ENCODE data around the gene EPN1. TPM values are rescaled to one million over a fixed set of nuclear protein-coding genes. Genes with fewer than 3 reads are reported as not detected.

The EPN1 gene
- polyA plus RNA-seq, 1 of the 3 experiments (the other 2 are of a cell fraction) = 134 TPM

DNA sequence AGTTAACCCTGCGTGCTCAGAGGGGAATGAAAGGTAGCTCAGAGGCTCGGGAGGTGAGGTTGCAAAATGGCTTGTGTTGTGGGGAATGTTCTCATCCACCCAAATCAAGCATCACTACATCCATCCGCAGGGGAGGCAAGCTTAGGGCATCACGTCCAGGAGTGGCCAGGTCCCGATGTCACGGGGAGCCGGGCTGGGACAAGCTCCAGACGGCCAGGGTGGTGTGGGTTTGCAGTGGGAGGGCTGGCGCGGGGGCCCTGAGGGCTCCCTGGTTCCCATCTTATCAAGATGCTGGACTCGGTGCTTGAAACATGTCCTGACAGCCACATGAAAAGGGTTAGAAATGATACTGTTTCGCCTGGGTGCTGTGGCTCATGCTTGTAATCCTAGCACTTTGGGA lies 25.8 kb downstream of the EPN1 start (continued):
- TF ChIP-seq, protein P1, sequence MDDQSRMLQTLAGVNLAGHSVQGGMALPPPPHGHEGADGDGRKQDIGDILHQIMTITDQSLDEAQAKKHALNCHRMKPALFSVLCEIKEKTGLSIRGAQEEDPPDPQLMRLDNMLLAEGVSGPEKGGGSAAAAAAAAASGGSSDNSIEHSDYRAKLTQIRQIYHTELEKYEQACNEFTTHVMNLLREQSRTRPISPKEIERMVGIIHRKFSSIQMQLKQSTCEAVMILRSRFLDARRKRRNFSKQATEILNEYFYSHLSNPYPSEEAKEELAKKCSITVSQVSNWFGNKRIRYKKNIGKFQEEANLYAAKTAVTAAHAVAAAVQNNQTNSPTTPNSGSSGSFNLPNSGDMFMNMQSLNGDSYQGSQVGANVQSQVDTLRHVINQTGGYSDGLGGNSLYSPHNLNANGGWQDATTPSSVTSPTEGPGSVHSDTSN (IDR thresholded peaks at IDR 0.05) = no peak
- TF ChIP-seq USF2 (IDR thresholded peaks at IDR 0.05; ENCODE audit: borderline replicate concordance, low read depth, low read length) (no peak), CTCF (IDR thresholded peaks at IDR 0.05) (no peak), JUND (IDR thresholded peaks at IDR 0.05) (no peak), TEAD4 (IDR thresholded peaks at IDR 0.05; ENCODE audit: borderline replicate concordance, insufficient read depth) (no peak), MEF2A (IDR thresholded peaks at IDR 0.05; ENCODE audit: borderline replicate concordance, low read depth) (no peak), ZBTB33 (IDR thresholded peaks at IDR 0.05; ENCODE audit: borderline replicate concordance, low read depth) (no peak), RXRA (IDR thresholded peaks at IDR 0.05; ENCODE audit: borderline replicate concordance, low read depth) (no peak), MXI1 (IDR thresholded peaks at IDR 0.05; ENCODE audit: low read depth, low read length) (no peak), RAD21 (IDR thresholded peaks at IDR 0.05; ENCODE audit: low read length) (no peak), SMC3 (IDR thresholded peaks at IDR 0.05; ENCODE audit: low read depth, low read length) (no peak), GATA2 (CRISPR knock-in tag; IDR thresholded peaks at IDR 0.05) (no peak)

- Histone ChIP-seq H3K9me2 (no peaks in the 10 kb centered on the region), H3K27ac (ENCODE audit: low read depth in 2 of 2, low read length in 1 of 2) (no peak overlapping the region), H2AFZ (ENCODE audit: low read depth) (no peak overlapping the region), H3K4me2 (no peak overlapping the region), H4K20me1 (ENCODE audit: insufficient read depth) (no peaks in the 10 kb centered on the region), H3K79me2 (ENCODE audit: insufficient read depth) (no peaks in the 10 kb centered on the region), H3K36me3 (replicated peaks in 1 of 2; ENCODE audit: control insufficient read depth in 1 of 2, insufficient read depth in 2 of 2, low read length in 1 of 2) (peaks cover 0 to 19% of the 10 kb centered on the region in 2 experiments), H3K9me3 (no peaks in the 10 kb centered on the region), H3K9ac (no peak overlapping the region), H3K4me3 (ENCODE audit: low read depth in 2 of 2, low read length in 1 of 2) (no peak overlapping the region), H3K4me1 (ENCODE audit: control insufficient read depth in 1 of 2, insufficient read depth in 2 of 2, low read depth in 1 of 2, low read length in 1 of 2) (no peaks in the 10 kb centered on the region; a peak in 1 of 4 replicates), H3K27me3 (ENCODE audit: insufficient read depth) (no peaks in the 10 kb centered on the region; the same call in 1 of the 2 replicates), H3F3A (replicated peaks; ENCODE audit: insufficient read depth) (no peaks in the 10 kb centered on the region)
- DNase-seq = peak; percentile 6
- CTCF ChIA-PET = interaction anchor here (1.5 kb wide), 2 partner anchors 14 to 31 kb away, joined by 3 to 6 read pairs; no protein-coding TSS in a partner anchor
- 97% methylated on average over 13 of the region's 13 CpGs for WGBS (ENCODE audit: low lambda C conversion rate)
- POLR2A ChIA-PET = no interaction called here
- TF ChIP-seq NRF1 (IDR thresholded peaks at IDR 0.05; ENCODE audit: low read depth, low read length) = no peak
- TF ChIP-seq CTCF (IDR thresholded peaks at IDR 0.05) = no peak
- TF ChIP-seq IRF3 (IDR thresholded peaks at IDR 0.05; ENCODE audit: low read depth, low read length) = no peak
- TF ChIP-seq, protein P1 (IDR thresholded peaks at IDR 0.05) = no peak
- TF ChIP-seq RCOR1 (IDR thresholded peaks at IDR 0.05; ENCODE audit: low read length) = no peak
- TF ChIP-seq, protein P2, sequence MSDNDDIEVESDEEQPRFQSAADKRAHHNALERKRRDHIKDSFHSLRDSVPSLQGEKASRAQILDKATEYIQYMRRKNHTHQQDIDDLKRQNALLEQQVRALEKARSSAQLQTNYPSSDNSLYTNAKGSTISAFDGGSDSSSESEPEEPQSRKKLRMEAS (IDR thresholded peaks at IDR 0.05; ENCODE audit: low read depth) = no peak
- no peak for TF ChIP-seq POLR2AphosphoS5 (IDR thresholded peaks at IDR 0.05; ENCODE audit: low read depth, low read length)
- no peak for TF ChIP-seq GATA2 (CRISPR knock-in tag; IDR thresholded peaks at IDR 0.05)
- TF ChIP-seq YY1 (IDR thresholded peaks at IDR 0.05; ENCODE audit: low read depth) = no peak
These were observed 27.2 kb downstream of the EPN1 start for GRCh38 chr19:55702131-55702627.

Data from SK-N-SH (cell line).